Measurements from ENCODE around the gene CBFA2T2. TPM values are rescaled to one million over a fixed set of nuclear protein-coding genes. Genes with fewer than 3 reads are reported as not detected.
"Not testable (repeated sequence)": the region's sequence is repeated elsewhere in the genome, so short reads cannot be mapped to it uniquely, and the experiment has no call there.

CBFA2T2 gene
- total RNA-seq (2021) (20.0 and 22.7 TPM in 2 replicates), Bru-seq, nascent RNA (percentile 80 among the genes with signal in this experiment), BruChase-seq, experiment 1, labeled RNA remaining after a 2-hour chase (percentile 80 among the genes with signal in this experiment), BruChase-seq, experiment 2, labeled RNA remaining after a 6-hour chase (percentile 66 among the genes with signal in this experiment)
- long read RNA-seq, partial matches to known transcripts, result 12 of 39 reads
- long read RNA-seq, other reads (novel, unspliced or antisense), result 23 of 39 reads

DNA sequence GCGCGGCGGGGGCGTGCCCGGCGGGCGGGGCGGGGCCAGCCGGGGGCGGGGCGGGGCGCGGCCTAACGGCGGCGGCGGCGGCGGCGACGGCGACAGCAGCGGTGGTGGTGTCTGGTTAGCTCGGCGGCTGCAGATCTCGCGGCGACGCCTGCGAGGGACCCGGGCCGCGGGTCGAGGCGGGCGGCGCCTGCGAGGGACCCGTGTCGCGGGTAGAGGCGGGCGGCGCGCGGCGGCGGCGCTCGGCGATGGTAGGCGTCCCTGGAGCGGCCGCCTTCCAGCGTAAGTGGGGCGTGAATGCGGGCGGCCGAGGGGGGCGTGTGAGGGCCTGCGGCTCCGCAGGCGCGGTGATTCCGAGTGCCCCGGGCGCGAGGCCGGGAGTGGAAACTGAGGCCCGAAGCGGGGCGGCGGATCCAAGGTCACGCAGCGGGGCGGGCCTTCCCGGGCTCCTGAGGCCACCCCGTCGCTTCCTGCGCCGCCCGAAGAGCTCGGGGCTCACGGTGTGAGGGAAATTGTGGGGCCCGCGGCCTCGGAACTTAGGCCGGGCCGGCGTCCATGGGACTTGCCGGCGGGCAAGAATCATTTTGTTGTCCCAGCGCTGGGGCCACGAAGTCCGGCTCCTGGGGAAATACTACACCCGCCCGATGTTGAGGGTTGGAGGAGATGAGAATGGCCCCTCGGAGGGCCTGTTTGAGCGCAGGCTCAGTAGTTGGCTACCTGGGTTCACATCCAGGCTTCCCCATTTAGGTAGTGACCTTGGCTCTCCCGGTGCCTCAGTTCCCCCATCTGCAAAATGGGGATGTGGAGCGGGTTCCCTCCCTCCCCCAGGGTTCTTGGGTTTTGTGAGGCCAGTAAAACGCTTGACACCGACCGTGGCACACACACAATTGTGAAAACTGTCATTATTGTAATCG lies at the start of gene CBFA2T2:
Gene CBFA2T2, plus strand, starts transcription at position 74 of the 911 bp plus-strand sequence. Its CDS starts 172 bp downstream, at position 246.
- CTCF ChIA-PET, result interaction anchor here (0.5 to 0.9 kb wide), 4 partner anchors 25 to 178 kb away, joined by 4 to 11 read pairs (median 6); no protein-coding TSS in a partner anchor
- peak in 1 of 2 experiments; percentile 36 for DNase-seq
- intact Hi-C loops (cut with micrococcal nuclease; ENCODE audit: unreplicated experiment), result no loop called here
- peak within 1 kb of the TSS; percentile 94 for H3K4me2 ChIP-seq
- POLR2A ChIA-PET (ENCODE audit: unreplicated experiment), result interaction anchor here (0.5 to 1.2 kb wide), 16 partner anchors 11 to 646 kb away, joined by 3 to 12 read pairs (median 5); partner anchors contain the start of genes EIF2S2 and ZNF341
- peaks cover 18% of the 10 kb centered on the region for H3K4me1 ChIP-seq (replicated peaks; ENCODE audit: insufficient read depth)
- no peaks in the 10 kb centered on the region for H3K27me3 ChIP-seq (ENCODE audit: insufficient read depth, low read depth)
- peaks cover 20% of the 10 kb centered on the region for H3F3A ChIP-seq (ENCODE audit: insufficient read depth, low read depth)
- no peaks in the 10 kb centered on the region for H3K9me3 ChIP-seq (ENCODE audit: insufficient read depth, low read depth)
- peak within 1 kb of the TSS; percentile 67 for H3K4me3 ChIP-seq
- H3K27ac ChIP-seq, result peak within 1 kb of the TSS; percentile 90
- no peaks in the 10 kb centered on the region for H3K36me3 ChIP-seq (ENCODE audit: low read depth)
- BruUV-seq (replicated peaks), result no TSS peak
- peak within 1 kb of the TSS; percentile 86 for H2AFZ ChIP-seq
- H3K9me2 ChIP-seq (ENCODE audit: insufficient read depth), result no peaks in the 10 kb centered on the region
- H4K20me1 ChIP-seq (ENCODE audit: insufficient read depth), result 0 out of 2 replicates have a peak, but pooled peaks cover 5% of the 10 kb centered on the region
- H3K79me2 ChIP-seq (ENCODE audit: low read depth), result peaks cover 36% of the 10 kb centered on the region
- no peak for TF ChIP-seq EZH2 (IDR thresholded peaks at IDR 0.05; ENCODE audit: low read depth)
- no peak for TF ChIP-seq CTCF (conservative IDR thresholded peaks at IDR 0.05)

GRCh38 chr20:33440562-33440961 lies 49.3 kb upstream of the CBFA2T2 start:
- POLR2A ChIA-PET (ENCODE audit: unreplicated experiment), result interaction anchor here (0.6 kb wide), 1 partner anchor 122 kb away, joined by 4 read pairs; no protein-coding TSS in a partner anchor

DNA sequence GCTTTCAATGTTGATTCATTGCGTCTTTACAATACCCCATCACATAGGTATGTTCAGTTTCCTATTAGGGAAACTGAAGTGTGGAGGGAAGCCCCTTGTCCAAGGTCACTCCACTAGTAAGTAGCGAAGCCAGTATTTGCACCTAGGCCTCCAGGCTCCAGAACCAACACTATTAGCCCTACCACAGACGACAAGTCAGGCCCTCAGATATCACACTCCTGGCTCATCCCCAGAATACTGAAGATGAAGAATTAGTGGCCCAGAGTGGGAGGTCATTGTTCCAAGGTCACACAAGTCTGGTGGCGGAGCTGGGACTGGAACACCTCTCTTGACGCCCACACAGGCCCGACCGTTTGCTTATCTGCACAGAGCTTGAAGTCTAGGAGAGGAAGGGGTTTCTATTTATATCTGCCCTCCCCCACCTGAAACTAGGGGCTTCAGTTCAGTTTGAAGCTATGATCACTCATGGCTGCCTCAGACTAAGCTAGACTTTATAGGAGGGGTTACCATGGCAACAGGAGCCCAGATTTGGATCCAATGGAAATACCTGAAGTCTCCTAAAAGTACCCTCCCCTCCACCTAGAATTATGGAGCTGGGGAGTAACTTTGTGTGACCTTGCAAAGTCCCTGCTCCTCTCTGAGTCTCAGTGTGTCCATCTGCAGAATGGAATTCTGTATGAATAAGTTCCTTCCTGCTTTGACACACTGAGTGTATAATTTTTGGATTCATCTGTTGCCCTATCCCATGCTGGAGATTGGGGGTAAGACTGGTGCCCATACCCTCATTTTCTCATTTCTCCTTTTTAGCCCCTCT lies 48.5 kb upstream of the CBFA2T2 start:
- POLR2A ChIA-PET (ENCODE audit: unreplicated experiment), result interaction anchor here (0.6 kb wide), 1 partner anchor 121 kb away, joined by 4 read pairs; no protein-coding TSS in a partner anchor
- no TSS peak for BruUV-seq (replicated peaks)
- TF ChIP-seq CTCF (conservative IDR thresholded peaks at IDR 0.05) (no peak), EZH2 (IDR thresholded peaks at IDR 0.05; ENCODE audit: low read depth) (no peak)

More at GRCh38 chr20:33440562-33440961, 49.3 kb upstream of the CBFA2T2 start:
- H3K9me3 ChIP-seq (ENCODE audit: insufficient read depth, low read depth); BruUV-seq (replicated peaks); H4K20me1 ChIP-seq (ENCODE audit: insufficient read depth); H3K27ac ChIP-seq; H3K9me2 ChIP-seq (ENCODE audit: insufficient read depth); H2AFZ ChIP-seq; H3K4me3 ChIP-seq; DNase-seq; intact Hi-C loops (cut with micrococcal nuclease; ENCODE audit: unreplicated experiment); H3K27me3 ChIP-seq (ENCODE audit: insufficient read depth, low read depth); H3K79me2 ChIP-seq (ENCODE audit: low read depth); H3K4me1 ChIP-seq (replicated peaks; ENCODE audit: insufficient read depth); H3K36me3 ChIP-seq (ENCODE audit: low read depth); H3K4me2 ChIP-seq: not testable (repeated sequence)
- H3F3A ChIP-seq (ENCODE audit: insufficient read depth, low read depth), result peaks cover 17% of the 10 kb centered on the region
- CTCF ChIA-PET, result interaction anchor here (0.6 kb wide), 1 partner anchor 118 kb away, joined by 5 read pairs; no protein-coding TSS in a partner anchor

More for the DNA sequence above, 48.5 kb upstream of the CBFA2T2 start:
- Histone ChIP-seq H4K20me1 (ENCODE audit: insufficient read depth) (no peaks in the 10 kb centered on the region), H3K4me1 (replicated peaks; ENCODE audit: insufficient read depth) (peaks cover 4% of the 10 kb centered on the region; the same call in 1 of the 2 replicates), H3K27me3 (ENCODE audit: insufficient read depth, low read depth) (no peaks in the 10 kb centered on the region), H3K27ac (no peak overlapping the region), H3K79me2 (ENCODE audit: low read depth) (no peaks in the 10 kb centered on the region), H2AFZ (no peak overlapping the region), H3K9me3 (ENCODE audit: insufficient read depth, low read depth) (no peaks in the 10 kb centered on the region), H3K9me2 (ENCODE audit: insufficient read depth) (no peaks in the 10 kb centered on the region), H3K4me3 (no peak overlapping the region), H3K4me2 (no peak overlapping the region), H3K36me3 (ENCODE audit: low read depth) (no peaks in the 10 kb centered on the region), H3F3A (ENCODE audit: insufficient read depth, low read depth) (peaks cover 17% of the 10 kb centered on the region)
- intact Hi-C loops (cut with micrococcal nuclease; ENCODE audit: unreplicated experiment), result no loop called here
- no peak for DNase-seq
- CTCF ChIA-PET, result interaction anchor here (0.6 kb wide), 3 partner anchors 23 to 117 kb away, joined by 3 to 5 read pairs (median 4); partner anchors contain the start of gene CDK5RAP1
